Measurements from ENCODE around the gene GNG14. TPM values are rescaled to one million over a fixed set of nuclear protein-coding genes. Genes with fewer than 3 reads are reported as not detected.

The GNG14 gene
- total and polyA plus RNA-seq, 10 of the 15 experiments (the other 5 are each of a cell fraction or from before 2014, with no cell fraction given), result not detected

DNA sequence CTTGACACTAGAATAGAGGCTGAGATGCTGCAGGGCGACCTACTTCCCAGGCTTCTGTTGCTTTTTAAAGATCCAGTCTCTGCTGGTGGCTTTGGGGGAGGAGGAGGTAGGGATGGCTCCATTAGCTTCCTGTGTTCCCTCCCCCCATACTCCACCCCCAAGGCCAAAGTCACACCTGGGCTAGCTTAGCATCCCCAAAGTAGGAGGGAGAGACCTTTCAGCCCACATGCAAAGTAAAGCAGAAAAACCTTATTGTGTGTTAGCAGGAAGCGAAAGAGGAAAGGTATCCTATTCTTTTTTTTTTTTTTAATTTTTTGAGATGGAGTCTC, 39.2 kb downstream of the GNG14 start:
- no peak overlapping the region for H2AFZ ChIP-seq (ENCODE audit: control insufficient read depth, low read depth, low read length)
- CTCF ChIA-PET, result interaction anchor here (0.6 to 1.4 kb wide), 4 partner anchors 9 to 100 kb away, joined by 3 to 4 read pairs (median 3); partner anchors contain the start of gene GET3
- RAD21 ChIA-PET (ENCODE audit: unreplicated experiment), result no interaction called here
- H3K27me3 ChIP-seq (replicated peaks in 1 of 2; ENCODE audit: control insufficient read depth in 2 of 2, insufficient read depth in 2 of 2, low read length in 1 of 2), result no peaks in the 10 kb centered on the region
- H3K4me1 ChIP-seq (ENCODE audit: control insufficient read depth, insufficient read depth, low read length), result peaks cover 15% of the 10 kb centered on the region
- no peak for FAIRE-seq
- no peaks in the 10 kb centered on the region for H3K9me3 ChIP-seq (replicated peaks; ENCODE audit: control insufficient read depth, insufficient read depth, low read length)
- no peak overlapping the region for H3K9ac ChIP-seq (ENCODE audit: control insufficient read depth, insufficient read depth, low read length)
- 0 out of 2 replicates have a peak, but pooled peaks cover 6% of the 10 kb centered on the region for H4K20me1 ChIP-seq (ENCODE audit: control insufficient read depth, insufficient read depth)
- no peak overlapping the region for H3K27ac ChIP-seq (ENCODE audit: control insufficient read depth, insufficient read depth)
- WGBS (ENCODE audit: insufficient coverage, insufficient replicate concordance, low lambda C conversion rate, missing lambda C conversion rate), result 66% methylated on average over 2 of the region's 2 CpGs
- no peak overlapping the region for H3K4me2 ChIP-seq (ENCODE audit: control insufficient read depth, insufficient read depth)
- no peak for DNase-seq (ENCODE audit: low read depth, low spot score)
- in situ Hi-C loops (cut with MboI) (no loop called here), intact Hi-C loops (cut with micrococcal nuclease; ENCODE audit: unreplicated experiment) (no loop called here)
- no peak for ATAC-seq
- TF ChIP-seq ZNF24 (IDR thresholded peaks at IDR 0.05) (no peak), ZNF622 (IDR thresholded peaks at IDR 0.05) (no peak), BACH1 (IDR thresholded peaks at IDR 0.05; ENCODE audit: borderline replicate concordance) (no peak), CREB1 (IDR thresholded peaks at IDR 0.05; ENCODE audit: low read depth) (no peak), CHD1 (IDR thresholded peaks at IDR 0.05; ENCODE audit: low read depth, low read length) (no peak), SREBF2 (IDR thresholded peaks at IDR 0.05; ENCODE audit: low read length) (no peak), RBBP5 (conservative IDR thresholded peaks at IDR 0.05) (no peak), SIN3A (IDR thresholded peaks at IDR 0.05; ENCODE audit: low read depth, low read length) (no peak), SP1 (IDR thresholded peaks at IDR 0.05; ENCODE audit: low read depth, low read length) (no peak), BHLHE40 (IDR thresholded peaks at IDR 0.05; ENCODE audit: borderline replicate concordance in 1 of 2, low read depth in 2 of 2, low read length in 1 of 2) (no peak)
- TF ChIP-seq, protein P1, sequence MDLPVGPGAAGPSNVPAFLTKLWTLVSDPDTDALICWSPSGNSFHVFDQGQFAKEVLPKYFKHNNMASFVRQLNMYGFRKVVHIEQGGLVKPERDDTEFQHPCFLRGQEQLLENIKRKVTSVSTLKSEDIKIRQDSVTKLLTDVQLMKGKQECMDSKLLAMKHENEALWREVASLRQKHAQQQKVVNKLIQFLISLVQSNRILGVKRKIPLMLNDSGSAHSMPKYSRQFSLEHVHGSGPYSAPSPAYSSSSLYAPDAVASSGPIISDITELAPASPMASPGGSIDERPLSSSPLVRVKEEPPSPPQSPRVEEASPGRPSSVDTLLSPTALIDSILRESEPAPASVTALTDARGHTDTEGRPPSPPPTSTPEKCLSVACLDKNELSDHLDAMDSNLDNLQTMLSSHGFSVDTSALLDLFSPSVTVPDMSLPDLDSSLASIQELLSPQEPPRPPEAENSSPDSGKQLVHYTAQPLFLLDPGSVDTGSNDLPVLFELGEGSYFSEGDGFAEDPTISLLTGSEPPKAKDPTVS (IDR thresholded peaks at IDR 0.05; ENCODE audit: low read depth, low read length), result no peak
- no TSS peak for BruUV-seq (replicated peaks)
- H3K79me2 ChIP-seq (ENCODE audit: control insufficient read depth, insufficient read depth, low read length), result peaks cover 31% of the 10 kb centered on the region
- SMC1A ChIA-PET (ENCODE audit: uncharacterized antibody, unreplicated experiment), result interaction anchor here (0.6 to 1.3 kb wide), 2 partner anchors 9 to 28 kb away, joined by 3 to 4 read pairs; no protein-coding TSS in a partner anchor
- no peak overlapping the region for H3K4me3 ChIP-seq
- POLR2A ChIA-PET, result interaction anchor here (0.6 kb wide), 1 partner anchor 13 kb away, joined by 3 read pairs; no protein-coding TSS in a partner anchor
- peaks cover 25% of the 10 kb centered on the region in 2 experiments; a peak in 3 of 4 replicates for H3K36me3 ChIP-seq (ENCODE audit: control insufficient read depth in 2 of 2, insufficient read depth in 2 of 2, low read length in 1 of 2)
